HG03571 (cell line): Measurements from ENCODE around the gene MEPE.

Source experiments
- ATAC-seq: cut with Tn5 transposase; IDR thresholded peaks from one replicate; pipeline ENCODE4 v1.9.1; 2021; ENCODE audit not compliant: unreplicated experiment

Gene MEPE

GRCh38 chr4:87839592-87839946 is 6.8 kb downstream of the MEPE start:
- no peak for ATAC-seq

- ATAC-seq: no peak
Observed at GRCh38 chr4:87840149-87840548, 7.4 kb downstream of the MEPE start.

GRCh38 chr4:87843936-87844335 is 11.2 kb downstream of the MEPE start:
- ATAC-seq: no peak

- no peak for ATAC-seq
Observed at GRCh38 chr4:87844452-87844851, 11.7 kb downstream of the MEPE start.

GRCh38 chr4:87846226-87846625 is 13.5 kb downstream of the MEPE start:
- ATAC-seq: no peak

- ATAC-seq: peak; percentile 69
Observed at GRCh38 chr4:87848622-87849351, 16.0 kb downstream of the MEPE start.

GRCh38 chr4:87849612-87850011 is 16.8 kb downstream of the MEPE start:
- ATAC-seq: no peak

GRCh38 chr4:87851332-87851731 is 18.6 kb downstream of the MEPE start:
- no peak for ATAC-seq

- no peak for ATAC-seq
Observed at GRCh38 chr4:87851953-87852352, 19.2 kb downstream of the MEPE start.

- ATAC-seq: no peak
Observed at GRCh38 chr4:87853108-87853507, 20.3 kb downstream of the MEPE start.

- ATAC-seq: no peak
Observed at GRCh38 chr4:87853891-87854290, 21.1 kb downstream of the MEPE start.

- ATAC-seq: no peak
Observed at GRCh38 chr4:87855559-87855958, 22.8 kb downstream of the MEPE start.

- ATAC-seq: no peak
Observed at GRCh38 chr4:87856816-87857215, 24.0 kb downstream of the MEPE start.

- ATAC-seq: no peak
Observed at GRCh38 chr4:87857789-87858188, 25.0 kb downstream of the MEPE start.

GRCh38 chr4:87862236-87862635 is 29.5 kb downstream of the MEPE start:
- ATAC-seq: no peak

GRCh38 chr4:87863486-87863885 is 30.7 kb downstream of the MEPE start:
- no peak for ATAC-seq

GRCh38 chr4:87864321-87864720 is 31.6 kb downstream of the MEPE start:
- no peak for ATAC-seq

GRCh38 chr4:87865288-87865687 is 32.5 kb downstream of the MEPE start:
- ATAC-seq: no peak

GRCh38 chr4:87865960-87866598 is 33.3 kb downstream of the MEPE start:
- ATAC-seq: no peak

- ATAC-seq: no peak
Observed at GRCh38 chr4:87868522-87868921, 35.8 kb downstream of the MEPE start.

GRCh38 chr4:87872028-87872427 is 39.3 kb downstream of the MEPE start:
- no peak for ATAC-seq

GRCh38 chr4:87875191-87875590 is 42.4 kb downstream of the MEPE start:
- ATAC-seq: no peak

GRCh38 chr4:87880106-87880505 is 47.3 kb downstream of the MEPE start:
- no peak for ATAC-seq
